ENCODE data around the gene KPTN. TPM values are rescaled to one million over a fixed set of nuclear protein-coding genes. Genes with fewer than 3 reads are reported as not detected.
A peak's percentile ranks its signal among the peaks of the same experiment; 100 is the strongest.

Gene KPTN
- total and polyA plus RNA-seq, 2 of the 13 experiments (the other 11 are each of a cell fraction or from before 2014, with no cell fraction given): 9.1 to 13.3 TPM

GRCh38 chr19:47483800-47484690 is at the start of gene KPTN (continued):
- TF ChIP-seq PHB2 (IDR thresholded peaks at IDR 0.05; ENCODE audit: partially characterized antibody): no peak
- no peak for TF ChIP-seq ZNF362 (CRISPR knock-in tag; IDR thresholded peaks at IDR 0.05; ENCODE audit: borderline replicate concordance)
- TF ChIP-seq ZNF749 (CRISPR knock-in tag; IDR thresholded peaks at IDR 0.05; ENCODE audit: borderline replicate concordance): peak; percentile 28; the same call in 1 of the 2 replicates
- peak; percentile 79 for TF ChIP-seq XRCC5 (optimal IDR thresholded peaks at IDR 0.05; ENCODE audit: low read length)
- peak; percentile 74 for TF ChIP-seq HNRNPLL (IDR thresholded peaks at IDR 0.05; ENCODE audit: low read depth, low read length, poor library complexity, severe bottlenecking)
- no peak for TF ChIP-seq GLMP (CRISPR knock-in tag; IDR thresholded peaks at IDR 0.05; ENCODE audit: borderline replicate concordance)
- 0 out of 2 replicates have a peak, but pooled peaks have one; percentile 28 for TF ChIP-seq NAIF1 (CRISPR knock-in tag; IDR thresholded peaks at IDR 0.05; ENCODE audit: borderline replicate concordance)
- no peak for TF ChIP-seq ZNF354B (CRISPR knock-in tag; IDR thresholded peaks at IDR 0.05)
- TF ChIP-seq TSC22D2 (CRISPR knock-in tag; IDR thresholded peaks at IDR 0.05; ENCODE audit: borderline replicate concordance): no peak
- no peak for TF ChIP-seq ZNF646 (CRISPR knock-in tag; IDR thresholded peaks at IDR 0.05)
- TF ChIP-seq ZNF414 (CRISPR knock-in tag; IDR thresholded peaks at IDR 0.05): peak; percentile 81; the same call in 1 of the 2 replicates
- TF ChIP-seq ZNF850 (CRISPR knock-in tag; conservative IDR thresholded peaks at IDR 0.05): no peak
- peak; percentile 46; the same call in 1 of the 2 replicates for TF ChIP-seq ZNF766 (CRISPR knock-in tag; IDR thresholded peaks at IDR 0.05; ENCODE audit: borderline replicate concordance)
- TF ChIP-seq ZNF572 (CRISPR knock-in tag; IDR thresholded peaks at IDR 0.05): no peak
- no peak for TF ChIP-seq ZNF576 (CRISPR knock-in tag; IDR thresholded peaks at IDR 0.05)
- TF ChIP-seq KAT7 (CRISPR knock-in tag; IDR thresholded peaks at IDR 0.05; ENCODE audit: borderline replicate concordance): peak; percentile 17; the same call in 1 of the 2 replicates
- TF ChIP-seq ZNF713 (CRISPR knock-in tag; IDR thresholded peaks at IDR 0.05): no peak
- TF ChIP-seq MYNN (CRISPR knock-in tag; IDR thresholded peaks at IDR 0.05; ENCODE audit: low read depth): no peak
